Activated CD4-positive, alpha-beta T cell treated with anti-CD3 and anti-CD28 coated beads, Interleukin-2, amount 50 U/mL, for 24 hours (primary cell): ENCODE data around the gene CHSY1.

ENCODE experiments used
- DNase-seq, 2 donors: peaks; one replicate each; pipeline ENCODE4 v3.0.0-alpha.2; 2020; ENCODE audit warnings: low read depth in 1 of 2, low spot score in 1 of 2

Gene CHSY1

GRCh38 chr15:101211897-101212296 is 40.0 kb downstream of the CHSY1 start:
- no peak for DNase-seq

GRCh38 chr15:101210466-101210865 is 41.4 kb downstream of the CHSY1 start:
- DNase-seq: no peak

- no peak for DNase-seq
Measured at GRCh38 chr15:101210058-101210457, 41.8 kb downstream of the CHSY1 start.

DNA sequence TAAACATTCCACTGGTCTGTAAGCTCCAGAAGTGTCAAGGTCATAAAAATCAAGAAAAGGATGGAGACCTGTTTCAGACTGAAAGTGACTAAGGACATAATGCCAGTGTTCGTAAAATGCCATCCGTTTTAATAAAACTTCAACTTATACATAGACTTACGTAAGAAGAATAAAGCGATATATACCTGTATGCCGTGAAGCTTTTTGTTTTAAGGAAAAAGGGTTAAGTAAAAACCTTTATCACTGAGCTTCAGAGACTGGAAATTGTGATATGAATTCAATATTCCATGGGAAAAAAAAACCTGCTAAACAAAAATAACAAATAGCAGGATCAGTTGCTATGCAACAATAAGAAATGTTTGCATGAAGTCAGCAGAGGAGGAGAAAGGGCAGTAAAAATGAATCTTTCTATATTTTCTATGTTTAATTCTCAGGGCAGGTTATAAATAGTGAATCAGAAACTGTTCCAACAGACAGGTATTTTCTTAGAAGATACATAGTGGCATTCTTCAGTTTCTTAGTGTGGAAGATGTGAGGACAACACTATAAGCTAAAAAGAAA is 42.5 kb downstream of the CHSY1 start:
- no peak for DNase-seq

- DNase-seq: no peak
Measured at GRCh38 chr15:101207867-101208288, 44.0 kb downstream of the CHSY1 start.

DNA sequence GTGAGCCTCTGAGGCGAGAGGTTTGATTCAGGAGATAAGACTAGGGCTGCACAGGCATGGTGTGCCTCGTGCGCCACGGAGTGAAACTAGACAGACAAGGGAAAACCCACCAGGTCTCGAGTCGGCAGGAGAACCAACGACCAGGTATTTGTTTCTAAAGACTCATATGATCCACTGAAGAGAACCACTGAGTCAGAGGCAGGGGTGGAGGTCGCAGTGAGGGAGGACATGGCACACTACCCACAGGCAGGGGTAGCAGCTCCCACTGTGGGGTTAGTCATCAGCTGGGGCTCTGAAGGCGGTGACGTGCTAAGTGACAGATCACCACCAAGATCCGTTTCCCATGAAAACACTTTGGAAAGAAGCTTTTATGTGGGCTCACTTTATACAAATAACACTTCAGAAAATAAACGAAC is 45.7 kb downstream of the CHSY1 start:
- peak; percentile 66 to 88 for DNase-seq

DNA sequence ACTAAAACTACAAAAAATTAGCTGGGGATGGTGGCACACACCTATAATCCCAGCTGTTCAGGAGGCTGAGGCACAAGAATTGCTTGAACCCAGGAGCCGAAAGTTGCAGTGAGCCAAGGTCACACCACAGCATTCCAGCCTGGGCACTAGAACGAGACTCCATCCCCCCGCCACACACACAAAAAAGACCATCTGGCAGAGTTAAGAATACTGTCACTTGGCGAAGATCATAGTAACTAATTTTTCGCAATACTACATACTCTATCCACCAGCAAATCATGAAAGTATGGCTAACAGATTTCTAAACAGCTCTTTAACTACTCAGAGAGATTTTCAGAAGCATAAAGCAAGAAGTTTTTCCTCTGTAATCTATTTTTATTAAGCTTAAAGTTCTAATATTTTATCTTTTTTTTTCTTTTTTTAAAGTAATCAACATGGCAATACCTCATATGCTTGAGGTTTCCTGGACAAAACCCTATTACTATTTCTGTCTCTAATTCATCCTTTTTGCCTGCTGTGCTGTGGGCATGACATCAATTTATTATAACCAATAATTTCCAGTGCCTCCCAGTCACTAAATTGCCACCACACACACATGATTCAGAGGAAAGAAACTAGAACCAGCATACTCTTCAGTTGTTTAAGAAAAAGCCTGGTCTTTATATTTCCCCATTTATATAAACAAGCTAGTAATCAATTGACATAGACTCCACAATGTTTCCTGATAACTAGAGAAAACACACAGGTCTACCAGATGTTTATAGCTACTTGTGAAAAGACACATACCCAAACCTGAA is 46.9 kb downstream of the CHSY1 start:
- DNase-seq: peak in 1 of 2 donors; percentile 29

- no peak for DNase-seq
Measured at GRCh38 chr15:101203607-101204189, 48.1 kb downstream of the CHSY1 start.

- no peak for DNase-seq
Measured at GRCh38 chr15:101203029-101203573, 48.7 kb downstream of the CHSY1 start.

- DNase-seq: peak in 1 of 2 donors; percentile 25
Measured at GRCh38 chr15:101201411-101202174, 50.3 kb downstream of the CHSY1 start.

GRCh38 chr15:101200181-101200580 is 51.7 kb downstream of the CHSY1 start:
- DNase-seq: no peak

DNA sequence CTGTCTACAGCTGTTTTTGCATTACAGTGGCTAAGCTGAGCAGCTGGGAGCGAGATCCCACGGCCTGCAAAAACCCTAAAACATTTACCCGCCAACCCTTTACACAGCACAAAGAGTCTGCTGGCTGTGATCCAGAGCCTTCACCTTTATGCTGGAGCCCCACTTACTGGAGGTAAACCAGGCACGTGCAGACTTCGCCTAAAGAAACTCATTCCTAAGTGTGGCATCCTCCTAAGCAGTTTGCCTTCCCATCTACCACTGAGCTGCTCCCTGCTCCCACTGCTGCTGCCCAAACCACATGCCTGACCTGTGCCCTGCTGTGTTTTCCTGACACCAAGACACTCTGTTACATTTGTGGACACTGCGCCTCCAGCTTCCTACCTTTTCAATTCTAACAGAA is 53.0 kb downstream of the CHSY1 start:
- no peak for DNase-seq

GRCh38 chr15:101198031-101198575 is 53.7 kb downstream of the CHSY1 start:
- no peak for DNase-seq

- no peak for DNase-seq
Measured at GRCh38 chr15:101194546-101195125, 57.2 kb downstream of the CHSY1 start.

DNA sequence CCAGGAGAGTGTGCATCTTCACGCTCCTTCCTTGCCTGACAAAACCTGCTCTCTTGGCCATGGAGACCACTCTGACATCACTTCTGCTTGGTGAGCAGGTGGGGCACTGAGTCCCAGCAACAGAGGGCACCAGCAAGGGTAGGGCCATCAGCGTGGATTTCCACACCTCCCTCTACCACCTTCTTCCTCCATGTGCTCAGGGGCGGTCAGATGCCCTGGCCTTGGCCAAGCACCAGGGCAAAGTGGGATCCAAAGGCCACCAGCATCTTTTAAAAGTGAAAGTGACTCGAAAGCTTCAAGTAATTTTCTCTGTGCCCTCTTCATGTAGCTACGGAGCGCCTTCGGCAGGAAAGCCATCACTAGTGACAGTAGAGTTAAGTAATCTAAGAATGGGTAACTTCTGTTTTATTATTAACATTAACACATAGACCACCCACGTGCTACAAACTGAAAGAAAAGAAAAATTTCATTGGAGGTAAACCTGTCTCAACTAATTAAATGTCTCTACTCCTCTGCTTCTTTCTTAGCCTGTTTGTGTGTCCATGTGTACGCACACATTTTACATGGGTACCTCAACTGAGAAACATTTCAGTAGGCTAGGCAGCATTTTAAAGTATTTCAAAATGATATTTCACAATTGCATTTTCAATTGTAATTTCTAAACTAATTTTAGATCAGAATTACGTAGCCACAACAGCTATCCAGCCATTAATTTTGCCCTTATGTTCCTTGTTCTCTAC is 57.9 kb downstream of the CHSY1 start:
- no peak for DNase-seq

DNA sequence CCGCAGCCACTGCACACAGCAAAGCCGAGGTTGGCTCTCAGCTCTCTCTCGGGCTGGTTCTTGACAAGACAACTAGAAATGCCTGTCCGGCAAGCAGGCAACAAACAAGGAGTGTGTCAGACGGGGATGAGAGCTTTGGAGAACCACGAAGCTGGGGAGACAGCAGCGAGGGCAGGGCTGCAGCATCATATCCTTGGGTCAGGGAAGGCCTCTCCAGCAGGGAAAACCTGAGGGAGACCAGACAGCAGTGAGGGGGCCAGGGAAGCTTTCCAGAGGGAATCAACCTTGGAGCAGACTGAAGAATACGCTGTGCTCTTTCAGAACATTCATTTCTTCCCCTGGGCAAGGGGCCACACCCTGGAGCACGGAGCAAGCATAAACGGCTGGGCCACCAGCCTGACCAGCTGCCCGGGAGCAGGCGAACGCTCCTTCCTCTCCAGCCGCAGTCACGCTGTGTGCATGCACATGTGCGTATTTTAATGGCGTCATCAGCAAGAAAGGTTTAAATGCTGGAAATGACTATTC is 58.7 kb downstream of the CHSY1 start:
- DNase-seq: no peak

GRCh38 chr15:101192081-101192480 is 59.8 kb downstream of the CHSY1 start:
- no peak for DNase-seq

DNA sequence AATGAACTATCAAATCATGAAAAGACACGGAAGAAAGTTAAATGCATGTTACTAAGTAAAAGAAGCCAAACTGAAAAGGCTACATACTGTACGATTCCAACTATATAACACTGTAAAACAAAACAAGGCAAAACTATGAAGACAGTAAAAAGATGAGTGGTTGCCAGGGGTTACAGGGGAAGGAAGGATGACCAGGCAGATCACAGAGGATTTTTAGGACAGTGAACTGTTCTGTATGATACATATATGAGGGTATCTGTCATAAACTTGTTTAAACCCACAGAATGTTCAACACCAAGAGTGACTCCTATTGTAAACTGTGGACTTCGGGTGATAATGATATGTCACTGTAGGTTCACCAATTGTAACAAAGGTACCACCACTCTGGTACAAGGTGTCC is 60.6 kb downstream of the CHSY1 start:
- no peak for DNase-seq

DNA sequence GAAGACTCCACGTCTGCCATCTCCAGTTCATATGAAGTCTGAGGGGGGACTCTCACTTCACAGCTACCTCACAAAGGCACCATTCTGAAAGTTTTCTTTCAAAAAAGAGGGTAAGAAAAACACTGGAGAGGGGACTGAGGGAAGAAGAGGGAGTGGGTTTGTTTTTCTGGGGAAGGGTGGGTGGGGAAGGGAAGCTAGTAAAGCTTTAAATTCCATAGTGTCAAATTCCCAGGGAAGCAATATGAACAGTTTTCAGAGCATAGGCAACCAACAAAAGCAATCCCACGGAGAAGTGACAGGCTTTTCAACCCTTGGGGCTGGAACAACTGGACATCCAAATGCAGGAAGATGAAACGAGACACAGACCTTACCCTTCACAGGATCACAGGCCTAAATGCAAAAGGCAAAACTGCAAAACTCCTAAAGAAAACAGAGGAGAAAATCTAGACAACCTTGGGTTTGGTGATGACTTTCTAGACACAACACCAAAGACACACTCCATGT is 61.7 kb downstream of the CHSY1 start:
- DNase-seq: no peak
